Ovary (tissue), 9 donors: Measurements from ENCODE around the gene PTPRN. TPM values are rescaled to one million over a fixed set of nuclear protein-coding genes. Genes with fewer than 3 reads are reported as not detected.
"Not testable (repeated sequence)": the region's sequence is repeated elsewhere in the genome, so short reads cannot be mapped to it uniquely, and the experiment has no call there.

ENCODE experiments used
- DNase-seq, 5 donors: peaks; one replicate each; pipeline ENCODE4 v3.0.0-alpha.2; 2019 to 2020
- H3K27ac ChIP-seq, 2 donors: fragments of 200-600 bp; one replicate each; pipeline versions ENCODE4 v1.5.1 to v1.8.0; 2019 to 2022
- H3K27me3 ChIP-seq: fragments of 200-600 bp; one replicate; pipeline ENCODE4 v1.8.0; 2022
- H3K36me3 ChIP-seq: fragments of 200-600 bp; sonication (generic); one replicate; pipeline ENCODE4 v1.5.1; 2019
- H3K4me1 ChIP-seq: one replicate; pipeline ENCODE4 v1.8.1; 2013; ENCODE audit warnings: mild to moderate bottlenecking, moderate library complexity; ENCODE audit not compliant: insufficient read depth
- H3K4me3 ChIP-seq: fragments of 200-600 bp; sonication (generic); one replicate; pipeline ENCODE4 v1.5.1; 2017
- H3K9me3 ChIP-seq, 2 donors: fragments of 200-600 bp in 1 of 2; sonication (generic) in 1 of 2; one replicate each; pipeline versions ENCODE4 v1.5.1 to v1.8.1; 2013 to 2019; ENCODE audit warnings: mild to moderate bottlenecking in 1 of 2, moderate library complexity in 1 of 2
- CTCF ChIP-seq, 3 donors: fragments of 450-650 bp in 2 of 3; fragments of 200-600 bp in 1 of 3; IDR thresholded peaks; one replicate each; pipeline versions ENCODE4 v1.5.1 to v1.8.0; 2016 to 2022; ENCODE audit warnings: antibody characterized with exemption in 3 of 3, mild to moderate bottlenecking in 1 of 3
- EP300 ChIP-seq: sonication (generic); formaldehyde crosslinking; IDR thresholded peaks from one replicate; pipeline ENCODE4 v1.6.1; 2017; ENCODE audit warnings: antibody characterized with exemption
- POLR2A ChIP-seq: fragments of 450-650 bp; IDR thresholded peaks from one replicate; pipeline ENCODE4 v1.6.1; 2017; ENCODE audit warnings: antibody characterized with exemption, mild to moderate bottlenecking, moderate library complexity
- WGBS, 3 donors: extraction: QIAGEN DNeasy Blood & Tissue Kit in 1 of 3; methylation state at CpG; one replicate each; pipeline versions ENCODE4 v1.1.5 to v1.1.7; 2013 to 2017; 5-methylcytosine and 5-hydroxymethylcytosine counted together
- intact Hi-C, 4 donors: fragments of 100-400 bp; cut with DNase I; formaldehyde crosslinking; loops; one replicate each; pipeline versions ENCODE4 v1.11.0 to v1.15.1; 2022 to 2023
- polyA plus RNA-seq, 2 donors: library from polyadenylated mRNA; stranded (reverse); fragments of 200-250 nt in 1 of 2; fragments of 350-450 nt in 1 of 2; fragmentation: Illumina TruSeq in 1 of 2; extraction: RNeasy Lipid Tissue Mini Kit (QIAGEN cat#74804) in 1 of 2; gene quantifications; one replicate each; pipeline ENCODE4 v1.2.3, GENCODE V29; 2013 to 2014
- total RNA-seq, 7 donors: library from RNA; depleted of rRNA in 2 of 7; stranded (reverse); fragments of >200 nt in 2 of 7; fragmentation: NEBNext Ultra II Directional in 3 of 7; extraction: Animal tissue kit (Norgen Biotek cat#: 25700) in 3 of 7; gene quantifications; one replicate each; pipeline versions ENCODE4 v1.1.0 to v1.2.4, GENCODE V29; 2016 to 2023
- donor health status: DM: no; HTN: no; CAD: no; lungs with moderate emphysema.
- donor health status: DM: no; HTN: no; CAD: no.
- donor health status: Bipolar disorder and iron deficiency.
- donor health status: DM: yes; HTN: yes; CAD: no.
- donor health status: DM: no; HTN: no; CAD: no.
- donor health status: DM: yes; HTN: yes; CAD: no.

The PTPRN gene
- total and polyA plus RNA-seq, 9 donors, result 0.08 to 2.3 (median 0.81) TPM; not detected in 1

- no peak for DNase-seq
- TF ChIP-seq EP300, result no peak
- no peak for TF ChIP-seq CTCF (IDR thresholded peaks at IDR 0.05)
- no peak for TF ChIP-seq POLR2A
- Histone ChIP-seq H3K36me3 (no peaks in the 10 kb centered on the region), H3K4me1 (no peaks in the 10 kb centered on the region), H3K4me3 (no peak overlapping the region), H3K27me3 (no peaks in the 10 kb centered on the region), H3K27ac (no peak overlapping the region), H3K9me3 (no peaks in the 10 kb centered on the region)
- 69 to 86% (median 83%) methylated on average over 2 of the region's 2 CpGs for WGBS, 3 donors
- intact Hi-C loops, result no loop called here
Observed at GRCh38 chr2:219268294-219268693, 40.9 kb downstream of the PTPRN start.

DNA sequence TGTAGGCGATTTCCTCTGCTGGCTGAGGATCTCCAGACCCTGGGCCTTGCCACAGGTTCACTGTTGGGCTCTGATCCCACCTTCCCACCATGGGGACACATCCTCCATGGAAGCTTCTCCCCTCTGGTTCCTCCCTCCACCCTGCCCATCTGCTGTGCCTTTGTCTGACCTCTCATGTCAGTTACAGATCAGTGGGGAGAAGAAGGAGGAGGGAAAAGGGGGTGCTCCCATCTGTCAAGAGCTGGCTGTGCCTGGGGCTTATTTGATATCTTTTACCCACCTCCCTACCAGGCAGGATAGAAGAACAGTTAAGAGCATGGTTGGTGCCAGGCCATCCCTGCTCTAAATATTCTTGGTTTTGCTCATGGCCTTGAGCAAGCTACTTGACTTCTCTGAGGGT, 42.3 kb downstream of the PTPRN start:
- Histone ChIP-seq H3K27ac (no peak overlapping the region), H3K36me3 (no peaks in the 10 kb centered on the region), H3K4me3 (no peak overlapping the region), H3K27me3 (no peaks in the 10 kb centered on the region), H3K9me3 (no peaks in the 10 kb centered on the region), H3K4me1 (no peaks in the 10 kb centered on the region)
- intact Hi-C loops, result no loop called here
- 70 to 81% (median 80%) methylated on average over 1 of the region's 1 CpG for WGBS, 3 donors
- DNase-seq, result no peak
- no peak for TF ChIP-seq POLR2A
- TF ChIP-seq EP300, result no peak
- TF ChIP-seq CTCF (IDR thresholded peaks at IDR 0.05), result no peak

DNA sequence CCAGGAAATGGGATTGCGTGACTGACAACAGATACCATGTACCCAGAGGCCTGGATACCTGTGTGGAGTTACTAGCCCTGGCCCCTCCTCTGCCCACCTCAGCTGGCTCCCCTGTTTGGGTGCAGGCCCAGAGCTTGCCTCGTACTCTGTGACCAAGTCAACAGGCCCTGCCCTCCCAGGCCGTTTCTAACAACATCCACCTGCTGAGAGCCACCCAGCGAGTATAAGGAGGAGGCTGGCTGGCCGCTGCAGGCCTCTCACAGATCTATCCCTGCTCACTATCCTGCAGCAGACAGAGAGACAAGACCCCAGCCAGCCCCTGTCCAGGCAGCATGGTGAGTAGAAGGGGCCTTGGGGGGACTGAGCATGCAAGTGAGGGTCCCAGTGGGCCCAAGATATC, 43.0 kb downstream of the PTPRN start:
- Histone ChIP-seq H3K4me3 (no peak overlapping the region), H3K9me3 (no peaks in the 10 kb centered on the region), H3K4me1 (no peaks in the 10 kb centered on the region), H3K36me3 (no peaks in the 10 kb centered on the region), H3K27me3 (no peaks in the 10 kb centered on the region), H3K27ac (no peak overlapping the region)
- TF ChIP-seq POLR2A (no peak), CTCF (IDR thresholded peaks at IDR 0.05) (no peak), EP300 (no peak)
- DNase-seq, result no peak
- intact Hi-C loops, result no loop called here
- 59 to 64% (median 62%) methylated on average over 4 to 5 of the region's 5 CpGs for WGBS, 3 donors

- no peaks in the 10 kb centered on the region for H3K9me3 ChIP-seq
- H3K27ac ChIP-seq, result no peak overlapping the region
- no peaks in the 10 kb centered on the region for H3K36me3 ChIP-seq
- DNase-seq, result no peak
- 55 to 61% (median 55%) methylated on average over 5 of the region's 5 CpGs for WGBS, 3 donors
- no peaks in the 10 kb centered on the region for H3K27me3 ChIP-seq
- no peak overlapping the region for H3K4me3 ChIP-seq
- TF ChIP-seq EP300 (no peak), POLR2A (no peak)
- intact Hi-C loops, result no loop called here
- no peaks in the 10 kb centered on the region for H3K4me1 ChIP-seq
Observed at GRCh38 chr2:219261024-219261855, 48.0 kb downstream of the PTPRN start.

GRCh38 chr2:219258942-219259341, 50.3 kb downstream of the PTPRN start:
- WGBS, 3 donors, result 75 to 80% (median 79%) methylated on average over 10 of the region's 10 CpGs
- intact Hi-C loops, DNase-seq, H3K9me3 ChIP-seq, H3K27ac ChIP-seq, H3K4me1 ChIP-seq, H3K36me3 ChIP-seq, H3K4me3 ChIP-seq, H3K27me3 ChIP-seq: not testable (repeated sequence)
